Activated CD4-positive, alpha-beta T cell treated with anti-CD3 and anti-CD28 coated beads for 36 hours (primary cell): Measurements from ENCODE around the gene FAM118A. TPM values are rescaled to one million over a fixed set of nuclear protein-coding genes. Genes with fewer than 3 reads are reported as not detected.

Experiments used
- ATAC-seq: fragments of 200-7000 bp; cut with Tn5 transposase; one replicate; pipeline ENCODE4 v1.10.0; 2021; ENCODE audit warnings: mild to moderate bottlenecking, moderate library complexity
- CTCF ChIA-PET: fragments of 350-600 bp; sonication (Branson Sonifier 250); formaldehyde crosslinking; loops from one replicate; lab custom pipeline; 2021; ENCODE audit warnings: antibody characterized with exemption; lab: Charles Lee
- POLR2A ChIA-PET: fragments of 350-600 bp; sonication (Branson Sonifier 250); formaldehyde crosslinking; loops from one replicate; lab custom pipeline; 2021; ENCODE audit warnings: antibody characterized with exemption, inconsistent platforms; lab: Charles Lee
- DNase-seq: peaks from one replicate; pipeline ENCODE4 v3.0.0-alpha.2; 2020
- H3K27ac Mint-ChIP-seq: one replicate; pipeline ENCODE4 v1.8.0; 2021; ENCODE audit warnings: mixed read lengths
- H3K27me3 Mint-ChIP-seq: one replicate; pipeline ENCODE4 v1.8.0; 2021; ENCODE audit warnings: mixed read lengths
- H3K36me3 Mint-ChIP-seq: one replicate; pipeline ENCODE4 v1.8.0; 2021; ENCODE audit warnings: low read depth, mixed read lengths
- H3K4me1 Mint-ChIP-seq: one replicate; pipeline ENCODE4 v1.8.0; 2021; ENCODE audit warnings: mixed read lengths
- H3K4me3 Mint-ChIP-seq: one replicate; pipeline ENCODE4 v1.8.0; 2021; ENCODE audit warnings: mild to moderate bottlenecking, moderate library complexity, mixed read lengths
- H3K9me3 Mint-ChIP-seq: one replicate; pipeline ENCODE4 v1.8.0; 2021; ENCODE audit warnings: low read depth, mixed read lengths
- intact Hi-C, 2 experiments: fragments of 100-400 bp; cut with DNase I in 1 of 2; cut with micrococcal nuclease in 1 of 2; formaldehyde crosslinking; loops; one replicate each; pipeline versions ENCODE4 v1.14.2 to v1.15.1; 2022 to 2024; cut with DNase I, micrococcal nuclease
- total RNA-seq, 2 experiments: library from RNA; stranded (reverse); gene quantifications; one replicate each; pipeline ENCODE4 v1.2.3, GENCODE V29; 2021

Gene FAM118A
- total RNA-seq, 2 experiments from 2014 or later: 25.5 to 29.0 TPM

GRCh38 chr22:45310977-45311531 is 1.3 kb downstream of the FAM118A start:
- POLR2A ChIA-PET: interaction anchor here (0.8 to 1.0 kb wide), 2 partner anchors 21 to 181 kb away, joined by 3 read pairs; no protein-coding TSS in a partner anchor
- ATAC-seq (no peak), DNase-seq (no peak)
- CTCF ChIA-PET: interaction anchor here (0.7 to 1.3 kb wide), 2 partner anchors 123 to 633 kb away, joined by 3 to 5 read pairs; no protein-coding TSS in a partner anchor
- peak overlapping the region; percentile 80 for H3K27ac Mint-ChIP-seq
- intact Hi-C loops: loop anchor here (2.0 to 10.0 kb wide), 4 partner anchors 146 to 626 kb away; partner anchors contain the start of genes NUP50 (in 2 of the 2) and ATXN10 (in 1 of the 2)
- peaks cover 18% of the 10 kb centered on the region for H3K36me3 Mint-ChIP-seq
- H3K9me3 Mint-ChIP-seq: no peaks in the 10 kb centered on the region
- peak overlapping the region; percentile 80 for H3K4me3 Mint-ChIP-seq
- peaks cover 57% of the 10 kb centered on the region for H3K4me1 Mint-ChIP-seq
- no peaks in the 10 kb centered on the region for H3K27me3 Mint-ChIP-seq

GRCh38 chr22:45312415-45312814 is 2.7 kb downstream of the FAM118A start:
- Mint-ChIP-seq H3K36me3 (peaks cover 20% of the 10 kb centered on the region), H3K27me3 (no peaks in the 10 kb centered on the region), H3K9me3 (no peaks in the 10 kb centered on the region), H3K4me1 (peaks cover 70% of the 10 kb centered on the region), H3K27ac (no peak overlapping the region), H3K4me3 (no peak overlapping the region)
- ChIA-PET CTCF (interaction anchor here (1.5 kb wide), 1 partner anchor 10 kb away, joined by 4 read pairs; no protein-coding TSS in a partner anchor), POLR2A (no interaction called here)
- intact Hi-C loops: loop anchor here (10.0 kb wide), 3 partner anchors 148 to 628 kb away; partner anchors contain the start of genes ATXN10 (in 1 of the 2) and NUP50 (in 1 of the 2)
- ATAC-seq (no peak), DNase-seq (no peak)

- ATAC-seq (no peak), DNase-seq (no peak)
- H3K27me3 Mint-ChIP-seq: no peaks in the 10 kb centered on the region
- H3K4me1 Mint-ChIP-seq: peaks cover 75% of the 10 kb centered on the region
- ChIA-PET CTCF (interaction anchor here (1.5 kb wide), 1 partner anchor 9 kb away, joined by 4 read pairs; no protein-coding TSS in a partner anchor), POLR2A (no interaction called here)
- H3K36me3 Mint-ChIP-seq: peaks cover 20% of the 10 kb centered on the region
- no peaks in the 10 kb centered on the region for H3K9me3 Mint-ChIP-seq
- intact Hi-C loops: loop anchor here (10.0 kb wide), 3 partner anchors 148 to 628 kb away; partner anchors contain the start of genes ATXN10 (in 1 of the 2) and NUP50 (in 1 of the 2)
- H3K4me3 Mint-ChIP-seq: no peak overlapping the region
- H3K27ac Mint-ChIP-seq: peak overlapping the region; percentile 30
Measured at GRCh38 chr22:45312856-45313255, 3.1 kb downstream of the FAM118A start.

- ChIA-PET POLR2A (no interaction called here), CTCF (no interaction called here)
- intact Hi-C loops: loop anchor here (10.0 kb wide), 3 partner anchors 149 to 629 kb away; partner anchors contain the start of genes ATXN10 (in 1 of the 2) and NUP50 (in 1 of the 2)
- Mint-ChIP-seq H3K4me3 (no peak overlapping the region), H3K4me1 (peaks cover 79% of the 10 kb centered on the region), H3K27me3 (no peaks in the 10 kb centered on the region), H3K36me3 (peaks cover 21% of the 10 kb centered on the region), H3K9me3 (no peaks in the 10 kb centered on the region), H3K27ac (peak overlapping the region; percentile 51)
- DNase-seq: no peak
- ATAC-seq: no peak
Measured at GRCh38 chr22:45314054-45314721, 4.5 kb downstream of the FAM118A start.

GRCh38 chr22:45314786-45315185 is 5.1 kb downstream of the FAM118A start:
- intact Hi-C loops: loop anchor here (5.0 to 10.0 kb wide), 4 partner anchors 32 to 630 kb away; partner anchors contain the start of genes ATXN10 (in 1 of the 2), NUP50 (in 1 of the 2) and UPK3A (in 1 of the 2)
- DNase-seq (no peak), ATAC-seq (no peak)
- Mint-ChIP-seq H3K4me3 (no peak overlapping the region), H3K27me3 (no peaks in the 10 kb centered on the region), H3K4me1 (peaks cover 82% of the 10 kb centered on the region), H3K9me3 (no peaks in the 10 kb centered on the region), H3K27ac (no peak overlapping the region), H3K36me3 (peaks cover 21% of the 10 kb centered on the region)
- ChIA-PET POLR2A (no interaction called here), CTCF (interaction anchor here (0.6 kb wide), 1 partner anchor 11 kb away, joined by 3 read pairs; no protein-coding TSS in a partner anchor)

- DNase-seq: no peak
- no peak for ATAC-seq
- peaks cover 89% of the 10 kb centered on the region for H3K4me1 Mint-ChIP-seq
- H3K36me3 Mint-ChIP-seq: peaks cover 14% of the 10 kb centered on the region
- intact Hi-C loops: loop anchor here (5.0 to 10.0 kb wide), 4 partner anchors 35 to 632 kb away; partner anchors contain the start of genes ATXN10 (in 1 of the 2), NUP50 (in 1 of the 2) and UPK3A (in 1 of the 2)
- peak overlapping the region; percentile 95 for H3K27ac Mint-ChIP-seq
- H3K9me3 Mint-ChIP-seq: no peaks in the 10 kb centered on the region
- CTCF ChIA-PET: no interaction called here
- H3K4me3 Mint-ChIP-seq: no peak overlapping the region
- no peaks in the 10 kb centered on the region for H3K27me3 Mint-ChIP-seq
- POLR2A ChIA-PET: interaction anchor here (0.7 kb wide), 1 partner anchor 62 kb away, joined by 3 read pairs; no protein-coding TSS in a partner anchor
Measured at GRCh38 chr22:45316796-45317526, 7.2 kb downstream of the FAM118A start.

GRCh38 chr22:45317551-45318167 is 7.9 kb downstream of the FAM118A start:
- peak; percentile 38 for DNase-seq
- ChIA-PET CTCF (interaction anchor here (0.6 kb wide), 1 partner anchor 865 kb away, joined by 3 read pairs; no protein-coding TSS in a partner anchor), POLR2A (no interaction called here)
- H3K27ac Mint-ChIP-seq: peak overlapping the region; percentile 95
- H3K36me3 Mint-ChIP-seq: peaks cover 16% of the 10 kb centered on the region
- intact Hi-C loops: loop anchor here (1.0 to 10.0 kb wide), 9 partner anchors 8 to 633 kb away; partner anchors contain the start of genes FAM118A (in 2 of the 2), NUP50 (in 2 of the 2), ATXN10 (in 1 of the 2) and KIAA0930 (in 1 of the 2)
- H3K4me3 Mint-ChIP-seq: peak overlapping the region; percentile 72
- peak; percentile 5 for ATAC-seq
- peaks cover 91% of the 10 kb centered on the region for H3K4me1 Mint-ChIP-seq
- H3K27me3 Mint-ChIP-seq: no peaks in the 10 kb centered on the region
- H3K9me3 Mint-ChIP-seq: no peaks in the 10 kb centered on the region

- H3K27ac Mint-ChIP-seq: peak overlapping the region; percentile 95
- peaks cover 15% of the 10 kb centered on the region for H3K36me3 Mint-ChIP-seq
- DNase-seq (peak; percentile 95), ATAC-seq (peak; percentile 79)
- H3K4me1 Mint-ChIP-seq: peaks cover 89% of the 10 kb centered on the region
- H3K27me3 Mint-ChIP-seq: no peaks in the 10 kb centered on the region
- H3K9me3 Mint-ChIP-seq: no peaks in the 10 kb centered on the region
- CTCF ChIA-PET: interaction anchor here (0.6 to 0.7 kb wide), 3 partner anchors 18 to 866 kb away, joined by 3 read pairs; no protein-coding TSS in a partner anchor
- H3K4me3 Mint-ChIP-seq: peak overlapping the region; percentile 72
- intact Hi-C loops: loop anchor here (1.0 to 10.0 kb wide), 9 partner anchors 9 to 633 kb away; partner anchors contain the start of genes FAM118A (in 2 of the 2), NUP50 (in 2 of the 2), ATXN10 (in 1 of the 2) and KIAA0930 (in 1 of the 2)
- POLR2A ChIA-PET: no interaction called here
Measured at GRCh38 chr22:45318168-45318557, 8.4 kb downstream of the FAM118A start.

- DNase-seq (peak; percentile 65), ATAC-seq (peak; percentile 68)
- ChIA-PET CTCF (interaction anchor here (0.6 to 0.7 kb wide), 2 partner anchors 17 to 156 kb away, joined by 3 read pairs; no protein-coding TSS in a partner anchor), POLR2A (no interaction called here)
- Mint-ChIP-seq H3K9me3 (no peaks in the 10 kb centered on the region), H3K4me3 (peak overlapping the region; percentile 72), H3K4me1 (peaks cover 89% of the 10 kb centered on the region), H3K36me3 (peaks cover 20% of the 10 kb centered on the region), H3K27me3 (no peaks in the 10 kb centered on the region), H3K27ac (peak overlapping the region; percentile 95)
- intact Hi-C loops: loop anchor here (1.0 to 10.0 kb wide), 9 partner anchors 9 to 634 kb away; partner anchors contain the start of genes FAM118A (in 2 of the 2), NUP50 (in 2 of the 2), ATXN10 (in 1 of the 2) and KIAA0930 (in 1 of the 2)
Measured at GRCh38 chr22:45318558-45319323, 9.0 kb downstream of the FAM118A start.
